ENCODE results near the gene GDF10.

GDF10 gene

GRCh38 chr10:47299611-47300428, at the start of gene GDF10:
Gene GDF10 (plus strand): TSS chr10:47300197. CDS start chr10:47300652, 455 bp downstream.
- no peak for DNase-seq

- DNase-seq = no peak
Observed at GRCh38 chr10:47252093-47252780, 47.8 kb upstream of the GDF10 start.

GRCh38 chr10:47253030-47253637, 46.9 kb upstream of the GDF10 start:
- no peak for DNase-seq

- no peak for DNase-seq
Observed at GRCh38 chr10:47253651-47254375, 46.2 kb upstream of the GDF10 start.

GRCh38 chr10:47254611-47255010, 45.4 kb upstream of the GDF10 start:
- DNase-seq = no peak

GRCh38 chr10:47255033-47255813, 44.8 kb upstream of the GDF10 start:
- DNase-seq = no peak

GRCh38 chr10:47255866-47256265, 44.1 kb upstream of the GDF10 start:
- DNase-seq = no peak

GRCh38 chr10:47256751-47257336, 43.2 kb upstream of the GDF10 start:
- no peak for DNase-seq

- DNase-seq = no peak
Observed at GRCh38 chr10:47257396-47258120, 42.4 kb upstream of the GDF10 start.

GRCh38 chr10:47258921-47259320, 41.1 kb upstream of the GDF10 start:
- no peak for DNase-seq

GRCh38 chr10:47259466-47259865, 40.5 kb upstream of the GDF10 start:
- no peak for DNase-seq

GRCh38 chr10:47260505-47261111, 39.4 kb upstream of the GDF10 start:
- no peak for DNase-seq

GRCh38 chr10:47261121-47261520, 38.9 kb upstream of the GDF10 start:
- no peak for DNase-seq

- no peak for DNase-seq
Observed at GRCh38 chr10:47261556-47261955, 38.4 kb upstream of the GDF10 start.

- DNase-seq = no peak
Observed at GRCh38 chr10:47262606-47263533, 37.1 kb upstream of the GDF10 start.

- DNase-seq = no peak
Observed at GRCh38 chr10:47264797-47265281, 35.2 kb upstream of the GDF10 start.

- DNase-seq = no peak
Observed at GRCh38 chr10:47266602-47267001, 33.4 kb upstream of the GDF10 start.

- DNase-seq = no peak
Observed at GRCh38 chr10:47268696-47269095, 31.3 kb upstream of the GDF10 start.

- DNase-seq = no peak
Observed at GRCh38 chr10:47269294-47269693, 30.7 kb upstream of the GDF10 start.

GRCh38 chr10:47276071-47276470, 23.9 kb upstream of the GDF10 start:
- DNase-seq = no peak
